Liver (tissue), 9 donors: ENCODE results near the gene TRIM14. TPM values are rescaled to one million over a fixed set of nuclear protein-coding genes. Genes with fewer than 3 reads are reported as not detected.

Experiments
- DNase-seq: peaks from one replicate; pipeline ENCODE4 v3.0.0-alpha.2; 2017; ENCODE audit warnings: low spot score
- H3K27ac ChIP-seq, 2 donors: one replicate each; pipeline ENCODE4 v1.7.0; 2013; ENCODE audit warnings: inconsistent platforms in 2 of 2, low read length in 2 of 2, control low read depth in 1 of 2, low read depth in 1 of 2, mild to moderate bottlenecking in 1 of 2
- H3K27me3 ChIP-seq, 4 donors: one replicate each; pipeline versions ENCODE4 v1.6.1 to v1.7.0; 2013; ENCODE audit warnings: low read length in 3 of 4, inconsistent platforms in 1 of 4, mild to moderate bottlenecking in 1 of 4, moderate library complexity in 1 of 4; ENCODE audit not compliant: control insufficient read depth in 4 of 4, insufficient read depth in 4 of 4
- H3K36me3 ChIP-seq, 4 donors: one replicate each; pipeline versions ENCODE4 v1.6.1 to v1.7.0; 2013; ENCODE audit warnings: low read length in 3 of 4, mild to moderate bottlenecking in 3 of 4, low read depth in 1 of 4, moderate library complexity in 1 of 4; ENCODE audit not compliant: control insufficient read depth in 4 of 4, insufficient read depth in 3 of 4
- H3K4me1 ChIP-seq, 4 donors: one replicate each; pipeline versions ENCODE4 v1.6.1 to v1.7.0; 2013; ENCODE audit warnings: low read length in 3 of 4, mild to moderate bottlenecking in 3 of 4, moderate library complexity in 1 of 4; ENCODE audit not compliant: control insufficient read depth in 4 of 4, insufficient read depth in 4 of 4
- H3K4me3 ChIP-seq, 3 donors: one replicate each; pipeline versions ENCODE4 v1.6.1 to v1.7.0; 2013; ENCODE audit warnings: low read length in 3 of 3, control low read depth in 1 of 3, low read depth in 1 of 3, mild to moderate bottlenecking in 1 of 3
- H3K9ac ChIP-seq, 2 donors: one replicate each; pipeline ENCODE4 v1.7.0; 2013; ENCODE audit warnings: low read length in 2 of 2, mild to moderate bottlenecking in 2 of 2, moderate library complexity in 2 of 2, control low read depth in 1 of 2, low read depth in 1 of 2
- H3K9me3 ChIP-seq, 4 donors: one replicate each; pipeline versions ENCODE4 v1.6.1 to v1.7.0; 2013; ENCODE audit warnings: low read length in 3 of 4; ENCODE audit not compliant: control insufficient read depth in 4 of 4
- ATF3 ChIP-seq: IDR thresholded peaks from 2 replicates; pipeline ENCODE4 v1.6.1; 2016; ENCODE audit warnings: antibody characterized with exemption
- EGR1 ChIP-seq, 2 donors: IDR thresholded peaks; 2 replicates each; pipeline ENCODE4 v1.6.1; 2016 to 2018; ENCODE audit warnings: antibody characterized with exemption in 2 of 2, low read depth in 2 of 2
- FOXA1 ChIP-seq: IDR thresholded peaks from 2 replicates; pipeline ENCODE4 v1.6.1; 2016; ENCODE audit warnings: antibody characterized with exemption
- FOXA2 ChIP-seq: IDR thresholded peaks from 2 replicates; pipeline ENCODE4 v1.6.1; 2016; ENCODE audit warnings: antibody characterized with exemption
- GABPA ChIP-seq, 2 donors: IDR thresholded peaks in 1 of 2; conservative IDR thresholded peaks in 1 of 2; 2 replicates each; pipeline ENCODE4 v1.6.1; 2016; ENCODE audit warnings: antibody characterized with exemption in 2 of 2, mild to moderate bottlenecking in 1 of 2, moderate library complexity in 1 of 2
- HNF4A ChIP-seq, 2 donors: conservative IDR thresholded peaks; 2 replicates each; pipeline ENCODE4 v1.6.1; 2016; ENCODE audit warnings: antibody characterized with exemption in 2 of 2, mild to moderate bottlenecking in 2 of 2
- HNF4G ChIP-seq: IDR thresholded peaks from 2 replicates; pipeline ENCODE4 v1.6.1; 2016; ENCODE audit warnings: antibody characterized with exemption
- JUND ChIP-seq, 2 donors: IDR thresholded peaks; 2 replicates each; pipeline ENCODE4 v1.6.1; 2016; ENCODE audit warnings: antibody characterized with exemption in 2 of 2
- NR2F2 ChIP-seq: IDR thresholded peaks from 2 replicates; pipeline ENCODE4 v1.6.1; 2016; ENCODE audit warnings: antibody characterized with exemption
- RAD21 ChIP-seq, 2 donors: IDR thresholded peaks; 2 replicates each; pipeline ENCODE4 v1.6.1; 2016; ENCODE audit warnings: antibody characterized with exemption in 2 of 2, mild to moderate bottlenecking in 2 of 2
- RXRA ChIP-seq, 2 donors: IDR thresholded peaks; 2 replicates each; pipeline ENCODE4 v1.6.1; 2017 to 2018; ENCODE audit warnings: antibody characterized with exemption in 2 of 2, mild to moderate bottlenecking in 1 of 2
- SP1 ChIP-seq: IDR thresholded peaks from 2 replicates; pipeline ENCODE4 v1.6.1; 2018; ENCODE audit warnings: antibody characterized with exemption, mild to moderate bottlenecking
- TAF1 ChIP-seq: conservative IDR thresholded peaks from 2 replicates; pipeline ENCODE4 v1.6.1; 2016; ENCODE audit warnings: antibody characterized with exemption, mild to moderate bottlenecking
- YY1 ChIP-seq: IDR thresholded peaks from 2 replicates; pipeline ENCODE4 v1.6.1; 2016; ENCODE audit warnings: antibody characterized with exemption, mild to moderate bottlenecking
- WGBS: extraction: QIAGEN DNeasy Blood & Tissue Kit; methylation state at CpG from one replicate; pipeline ENCODE4 v1.1.7; 2013; 5-methylcytosine and 5-hydroxymethylcytosine counted together
- polyA plus RNA-seq, 2 donors: library from polyadenylated mRNA; stranded (reverse) in 1 of 2; unstranded in 1 of 2; fragments of 200-250 nt in 1 of 2; fragments of >200 nt in 1 of 2; fragmentation: Nextera tagmentation in 1 of 2; extraction: Ambion mirVana in 1 of 2; gene quantifications; one replicate each; pipeline versions ENCODE4 v1.2.1 to v1.2.3, GENCODE V29; 2013 to 2015
- total RNA-seq, 2 donors: library from RNA; depleted of rRNA; stranded (reverse); fragments of >200 nt; gene quantifications; one replicate each; pipeline ENCODE4 v1.2.3, GENCODE V29; 2014
- TF ChIP-seq, protein P1 (sequence below): IDR thresholded peaks from 2 replicates; pipeline ENCODE4 v1.6.1; 2016; ENCODE audit warnings: antibody characterized with exemption
- TF ChIP-seq, protein P2 (sequence below): IDR thresholded peaks from 2 replicates; pipeline ENCODE4 v1.6.1; 2016; ENCODE audit warnings: antibody characterized with exemption, mild to moderate bottlenecking
- TF ChIP-seq, protein P3 (sequence below): fragments of 150-350 bp; IDR thresholded peaks from 2 replicates; pipeline ENCODE4 v1.5.1; 2017; ENCODE audit warnings: improper control_type of control experiment, low read depth, low read length; ENCODE audit not compliant: missing input control
- TF ChIP-seq, protein P4 (sequence below): IDR thresholded peaks from 2 replicates; pipeline ENCODE4 v1.6.1; 2016; ENCODE audit warnings: antibody characterized with exemption
- donor health status: healthy.
- donor health status: healthy.
- donor health status: healthy.
- donor health status: healthy.
- donor health status: healthy.

TRIM14 gene
- total and polyA plus RNA-seq, 4 donors: 15.2 to 22.0 (median 17.8) TPM

- no peak for TF ChIP-seq HNF4A (conservative IDR thresholded peaks at IDR 0.05)
- no peak for TF ChIP-seq ATF3
- TF ChIP-seq, protein P1, sequence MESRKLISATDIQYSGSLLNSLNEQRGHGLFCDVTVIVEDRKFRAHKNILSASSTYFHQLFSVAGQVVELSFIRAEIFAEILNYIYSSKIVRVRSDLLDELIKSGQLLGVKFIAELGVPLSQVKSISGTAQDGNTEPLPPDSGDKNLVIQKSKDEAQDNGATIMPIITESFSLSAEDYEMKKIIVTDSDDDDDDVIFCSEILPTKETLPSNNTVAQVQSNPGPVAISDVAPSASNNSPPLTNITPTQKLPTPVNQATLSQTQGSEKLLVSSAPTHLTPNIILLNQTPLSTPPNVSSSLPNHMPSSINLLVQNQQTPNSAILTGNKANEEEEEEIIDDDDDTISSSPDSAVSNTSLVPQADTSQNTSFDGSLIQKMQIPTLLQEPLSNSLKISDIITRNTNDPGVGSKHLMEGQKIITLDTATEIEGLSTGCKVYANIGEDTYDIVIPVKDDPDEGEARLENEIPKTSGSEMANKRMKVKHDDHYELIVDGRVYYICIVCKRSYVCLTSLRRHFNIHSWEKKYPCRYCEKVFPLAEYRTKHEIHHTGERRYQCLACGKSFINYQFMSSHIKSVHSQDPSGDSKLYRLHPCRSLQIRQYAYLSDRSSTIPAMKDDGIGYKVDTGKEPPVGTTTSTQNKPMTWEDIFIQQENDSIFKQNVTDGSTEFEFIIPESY: no peak
- TF ChIP-seq, protein P2, sequence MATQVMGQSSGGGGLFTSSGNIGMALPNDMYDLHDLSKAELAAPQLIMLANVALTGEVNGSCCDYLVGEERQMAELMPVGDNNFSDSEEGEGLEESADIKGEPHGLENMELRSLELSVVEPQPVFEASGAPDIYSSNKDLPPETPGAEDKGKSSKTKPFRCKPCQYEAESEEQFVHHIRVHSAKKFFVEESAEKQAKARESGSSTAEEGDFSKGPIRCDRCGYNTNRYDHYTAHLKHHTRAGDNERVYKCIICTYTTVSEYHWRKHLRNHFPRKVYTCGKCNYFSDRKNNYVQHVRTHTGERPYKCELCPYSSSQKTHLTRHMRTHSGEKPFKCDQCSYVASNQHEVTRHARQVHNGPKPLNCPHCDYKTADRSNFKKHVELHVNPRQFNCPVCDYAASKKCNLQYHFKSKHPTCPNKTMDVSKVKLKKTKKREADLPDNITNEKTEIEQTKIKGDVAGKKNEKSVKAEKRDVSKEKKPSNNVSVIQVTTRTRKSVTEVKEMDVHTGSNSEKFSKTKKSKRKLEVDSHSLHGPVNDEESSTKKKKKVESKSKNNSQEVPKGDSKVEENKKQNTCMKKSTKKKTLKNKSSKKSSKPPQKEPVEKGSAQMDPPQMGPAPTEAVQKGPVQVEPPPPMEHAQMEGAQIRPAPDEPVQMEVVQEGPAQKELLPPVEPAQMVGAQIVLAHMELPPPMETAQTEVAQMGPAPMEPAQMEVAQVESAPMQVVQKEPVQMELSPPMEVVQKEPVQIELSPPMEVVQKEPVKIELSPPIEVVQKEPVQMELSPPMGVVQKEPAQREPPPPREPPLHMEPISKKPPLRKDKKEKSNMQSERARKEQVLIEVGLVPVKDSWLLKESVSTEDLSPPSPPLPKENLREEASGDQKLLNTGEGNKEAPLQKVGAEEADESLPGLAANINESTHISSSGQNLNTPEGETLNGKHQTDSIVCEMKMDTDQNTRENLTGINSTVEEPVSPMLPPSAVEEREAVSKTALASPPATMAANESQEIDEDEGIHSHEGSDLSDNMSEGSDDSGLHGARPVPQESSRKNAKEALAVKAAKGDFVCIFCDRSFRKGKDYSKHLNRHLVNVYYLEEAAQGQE: no peak
- TF ChIP-seq, protein P3, sequence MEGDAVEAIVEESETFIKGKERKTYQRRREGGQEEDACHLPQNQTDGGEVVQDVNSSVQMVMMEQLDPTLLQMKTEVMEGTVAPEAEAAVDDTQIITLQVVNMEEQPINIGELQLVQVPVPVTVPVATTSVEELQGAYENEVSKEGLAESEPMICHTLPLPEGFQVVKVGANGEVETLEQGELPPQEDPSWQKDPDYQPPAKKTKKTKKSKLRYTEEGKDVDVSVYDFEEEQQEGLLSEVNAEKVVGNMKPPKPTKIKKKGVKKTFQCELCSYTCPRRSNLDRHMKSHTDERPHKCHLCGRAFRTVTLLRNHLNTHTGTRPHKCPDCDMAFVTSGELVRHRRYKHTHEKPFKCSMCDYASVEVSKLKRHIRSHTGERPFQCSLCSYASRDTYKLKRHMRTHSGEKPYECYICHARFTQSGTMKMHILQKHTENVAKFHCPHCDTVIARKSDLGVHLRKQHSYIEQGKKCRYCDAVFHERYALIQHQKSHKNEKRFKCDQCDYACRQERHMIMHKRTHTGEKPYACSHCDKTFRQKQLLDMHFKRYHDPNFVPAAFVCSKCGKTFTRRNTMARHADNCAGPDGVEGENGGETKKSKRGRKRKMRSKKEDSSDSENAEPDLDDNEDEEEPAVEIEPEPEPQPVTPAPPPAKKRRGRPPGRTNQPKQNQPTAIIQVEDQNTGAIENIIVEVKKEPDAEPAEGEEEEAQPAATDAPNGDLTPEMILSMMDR: no peak
- TF ChIP-seq FOXA1: no peak
- TF ChIP-seq HNF4G: no peak
- TF ChIP-seq TAF1: no peak
- no peak for TF ChIP-seq RXRA (IDR thresholded peaks at IDR 0.05)
- no peak for TF ChIP-seq NR2F2
- no peak for TF ChIP-seq SP1
- TF ChIP-seq RAD21 (IDR thresholded peaks at IDR 0.05): no peak
- TF ChIP-seq YY1: no peak
- TF ChIP-seq, protein P4, sequence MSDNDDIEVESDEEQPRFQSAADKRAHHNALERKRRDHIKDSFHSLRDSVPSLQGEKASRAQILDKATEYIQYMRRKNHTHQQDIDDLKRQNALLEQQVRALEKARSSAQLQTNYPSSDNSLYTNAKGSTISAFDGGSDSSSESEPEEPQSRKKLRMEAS: no peak
- no peak for TF ChIP-seq JUND (IDR thresholded peaks at IDR 0.05)
- TF ChIP-seq EGR1 (IDR thresholded peaks at IDR 0.05; ENCODE audit: low read depth in 2 of 2): no peak
- no peak for TF ChIP-seq FOXA2
- no peak for TF ChIP-seq GABPA (IDR thresholded peaks at IDR 0.05 in 1 of 2, conservative IDR thresholded peaks at IDR 0.05 in 1 of 2)
- Histone ChIP-seq H3K9ac (no peak overlapping the region), H3K4me3 (no peak overlapping the region), H3K9me3 (no peaks in the 10 kb centered on the region), H3K4me1 (peaks cover 4 to 19% (median 11%) of the 10 kb centered on the region in 4 donors), H3K27me3 (no peaks in the 10 kb centered on the region), H3K36me3 (peaks cover 0 to 3% (median 3%) of the 10 kb centered on the region in 4 donors), H3K27ac (no peak overlapping the region)
- 91% methylated on average over 3 of the region's 3 CpGs for WGBS
- no peak for DNase-seq
Observed at GRCh38 chr9:98104445-98104881, 14.6 kb downstream of the TRIM14 start.
